T-cell (primary cell): Measurements from ENCODE around the gene CLOCK. TPM values are rescaled to one million over a fixed set of nuclear protein-coding genes. Genes with fewer than 3 reads are reported as not detected.

ENCODE experiments used
- ATAC-seq, 4 experiments: fragments of 200-7000 bp in 3 of 4; fragments of 150-1000 bp in 1 of 4; cut with Tn5 transposase; replicated peaks in 1 of 4; 1 replicate in 3 of 4; 2 replicates in 1 of 4; pipeline ENCODE4 v1.10.0; 2021; ENCODE audit warnings: moderate library complexity in 3 of 4, mild to moderate bottlenecking in 2 of 4, moderate number of reproducible peaks in 1 of 4
- CTCF ChIA-PET, 2 donors: fragments of 300-600 bp; sonication (Branson Sonifier 250); formaldehyde crosslinking; loops; one replicate each; lab custom pipeline; 2022; ENCODE audit warnings: antibody characterized with exemption in 2 of 2; lab: Charles Lee
- POLR2A ChIA-PET, 2 donors: fragments of 300-600 bp; sonication (Branson Sonifier 250); formaldehyde crosslinking; loops; one replicate each; lab custom pipeline; 2022; ENCODE audit warnings: antibody characterized with exemption in 2 of 2; lab: Charles Lee
- DNase-seq, 35 experiments: peaks; one replicate each; pipeline versions ENCODE4 v3.0.0 to v3.0.0-alpha.2; 2013 to 2023
- H3K27ac ChIP-seq: one replicate; pipeline ENCODE4 v1.5.1; 2013; ENCODE audit warnings: low read length
- H3K27me3 ChIP-seq, 2 experiments: replicated peaks in 1 of 2; 1 replicate in 1 of 2; 2 replicates in 1 of 2; pipeline versions ENCODE4 v1.6.1 to v1.7.0; 2013; ENCODE audit warnings: low read length in 1 of 2, mixed read lengths in 1 of 2; ENCODE audit not compliant: control insufficient read depth in 2 of 2, insufficient read depth in 2 of 2; ENCODE audit errors: extremely low read depth in 1 of 2
- H3K36me3 ChIP-seq, 2 donors: 1 replicate in 1 of 2; 2 replicates in 1 of 2; pipeline versions ENCODE4 v1.6.1 to v1.7.0; 2013; ENCODE audit warnings: low read length in 1 of 2; ENCODE audit not compliant: control insufficient read depth in 2 of 2, insufficient read depth in 1 of 2; ENCODE audit errors: extremely low read depth in 1 of 2
- H3K4me1 ChIP-seq, 2 experiments: 1 replicate in 1 of 2; 2 replicates in 1 of 2; pipeline versions ENCODE4 v1.6.1 to v1.7.0; 2013; ENCODE audit warnings: low read length in 2 of 2, mixed read lengths in 1 of 2; ENCODE audit not compliant: insufficient read depth in 2 of 2, control insufficient read depth in 1 of 2; ENCODE audit errors: extremely low read depth in 1 of 2
- H3K4me3 ChIP-seq, 2 donors: 1 replicate in 1 of 2; 2 replicates in 1 of 2; pipeline versions ENCODE4 v1.5.1 to v1.7.0; 2013; ENCODE audit warnings: mild to moderate bottlenecking in 2 of 2, low read length in 1 of 2, moderate library complexity in 1 of 2; ENCODE audit not compliant: control insufficient read depth in 1 of 2; ENCODE audit errors: extremely low read depth in 1 of 2
- H3K9me3 ChIP-seq: 2 replicates; pipeline ENCODE4 v1.7.0; 2013
- H3K27ac Mint-ChIP-seq, 2 donors: one replicate each; pipeline ENCODE4 v1.8.0; 2020 to 2021; ENCODE audit warnings: mild to moderate bottlenecking in 2 of 2, mixed read lengths in 2 of 2
- H3K27me3 Mint-ChIP-seq, 2 donors: one replicate each; pipeline ENCODE4 v1.8.0; 2021 to 2022; ENCODE audit warnings: mixed read lengths in 2 of 2
- H3K36me3 Mint-ChIP-seq: one replicate; pipeline ENCODE4 v1.8.0; 2021; ENCODE audit warnings: mixed read lengths
- H3K4me1 Mint-ChIP-seq, 3 donors: one replicate each; pipeline ENCODE4 v1.8.0; 2020 to 2022; ENCODE audit warnings: mixed read lengths in 3 of 3, mild to moderate bottlenecking in 1 of 3
- H3K4me3 Mint-ChIP-seq, 3 donors: one replicate each; pipeline ENCODE4 v1.8.0; 2020 to 2022; ENCODE audit warnings: mild to moderate bottlenecking in 3 of 3, mixed read lengths in 3 of 3, moderate library complexity in 3 of 3
- H3K9me3 Mint-ChIP-seq, 3 donors: one replicate each; pipeline ENCODE4 v1.8.0; 2020 to 2022; ENCODE audit warnings: mixed read lengths in 3 of 3
- WGBS: methylation state at CpG from one replicate; pipeline ENCODE4 v1.1.5; 2013; ENCODE audit warnings: missing lambda C conversion rate; ENCODE audit not compliant: insufficient coverage; 5-methylcytosine and 5-hydroxymethylcytosine counted together
- total RNA-seq, 35 experiments: library from RNA in 6 of 35; stranded (reverse) in 6 of 35; fragments of 120-200 nt in 1 of 35; gene quantifications; one replicate each; pipeline versions ENCODE4 v1.2.1 to v1.2.4 and lab custom pipeline; 2013 to 2026

Gene CLOCK
- total RNA-seq, 5 donors from 2014 or later (not counting 1 experiment from before 2014, with no cell fraction given) = 9.5 to 16.0 (median 11.6) TPM

- H3K27ac Mint-ChIP-seq = no peak overlapping the region
- POLR2A ChIA-PET = no interaction called here
- H3K27me3 Mint-ChIP-seq = no peaks in the 10 kb centered on the region
- H3K36me3 Mint-ChIP-seq = no peaks in the 10 kb centered on the region
- no peak for DNase-seq
- H3K27ac ChIP-seq = no peak overlapping the region
- H3K4me3 ChIP-seq = no peak overlapping the region
- no peaks in the 10 kb centered on the region for H3K9me3 ChIP-seq
- no peaks in the 10 kb centered on the region for H3K27me3 ChIP-seq
- WGBS = 91% methylated on average over 7 of the region's 13 CpGs
- H3K4me1 Mint-ChIP-seq = no peaks in the 10 kb centered on the region
- CTCF ChIA-PET = no interaction called here
- ATAC-seq = no peak
- no peaks in the 10 kb centered on the region for H3K4me1 ChIP-seq
- H3K4me3 Mint-ChIP-seq = no peak overlapping the region
- H3K9me3 Mint-ChIP-seq = no peaks in the 10 kb centered on the region
- no peaks in the 10 kb centered on the region for H3K36me3 ChIP-seq
Observed at GRCh38 chr4:55378617-55379467, 167.9 kb downstream of the CLOCK start.

Other genes with a start within 250 kb of the CLOCK start
- gene SRD5A3, start 200.7 kb downstream of the CLOCK start, total RNA-seq = 1 to 10 TPM; 3.6 to 6.8 (median 4.1) TPM
- gene TMEM165, start 151.0 kb downstream of the CLOCK start, total RNA-seq = 10 to 100 TPM; 48.5 to 65.0 (median 56.8) TPM
- gene PDCL2, start 45.3 kb upstream of the CLOCK start, total RNA-seq = not detected
- gene NMU, start 89.4 kb upstream of the CLOCK start, total RNA-seq = 1 to 10 TPM in 1 of 5 donors, under 1 TPM in 2, not detected in 2; 0.72 to 1.4 (median 0.93) TPM